NB4 (cell line): Measurements from ENCODE around the gene TMEM38A.

Experiments
- CTCF ChIP-seq: IDR thresholded peaks from one replicate; pipeline ENCODE4 v1.5.1; 2012; ENCODE audit warnings: low read depth, low read length
- MAX ChIP-seq: IDR thresholded peaks from 2 replicates; pipeline ENCODE4 v1.6.1; 2011; ENCODE audit warnings: low read depth, low read length
- POLR2A ChIP-seq: IDR thresholded peaks from 2 replicates; pipeline ENCODE4 v1.6.1; 2011; ENCODE audit warnings: mild to moderate bottlenecking; ENCODE audit not compliant: insufficient read length; ENCODE audit errors: extremely low read depth

GRCh38 chr19:16688084-16688483 lies 27.1 kb downstream of the TMEM38A start:
- no peak for TF ChIP-seq CTCF
- no peak for TF ChIP-seq POLR2A
- no peak for TF ChIP-seq MAX
